ENCODE measurements around the gene SLC16A12. TPM values are rescaled to one million over a fixed set of nuclear protein-coding genes. Genes with fewer than 3 reads are reported as not detected.

The SLC16A12 gene
- total RNA-seq, 1 experiment from 2014 or later, result 0.77 TPM

GRCh38 chr10:89414879-89415821 lies 120.2 kb downstream of the SLC16A12 start:
- no CpG with 5 or more reads among the region's 66 CpGs for WGBS (ENCODE audit: extremely low coverage, insufficient read length, low lambda C conversion rate)

More at GRCh38 chr10:89414879-89415821, 120.2 kb downstream of the SLC16A12 start:
- Histone ChIP-seq H3K27ac (ENCODE audit: insufficient read length, low read depth, low read length) (no peak overlapping the region), H4K8ac (replicated peaks; ENCODE audit: insufficient read length, low read depth, low read length) (no peak overlapping the region), H3K4ac (ENCODE audit: low read depth, low read length) (no peak overlapping the region), H3K4me2 (ENCODE audit: insufficient read depth, insufficient read length, low read length) (peak overlapping the region; percentile 81), H2BK20ac (ENCODE audit: low read depth, low read length, poor library complexity, severe bottlenecking) (no peak overlapping the region), H4K5ac (ENCODE audit: insufficient read length, low read depth, low read length) (no peak overlapping the region), H4K91ac (ENCODE audit: insufficient read length, low read depth, low read length) (no peak overlapping the region), H3K9me3 (ENCODE audit: control insufficient read depth, low read depth, low read length) (no peaks in the 10 kb centered on the region), H3K27me3 (ENCODE audit: insufficient read depth, low read length) (peaks cover 2% of the 10 kb centered on the region; the same call in 1 of the 2 replicates), H3K14ac (ENCODE audit: insufficient read depth, low read length) (no peak overlapping the region; the same call in 1 of the 2 replicates), H3K18ac (ENCODE audit: insufficient read length, low read depth, low read length) (peak overlapping the region; percentile 61), H3K79me1 (ENCODE audit: insufficient read depth, low read depth, low read length, poor library complexity, severe bottlenecking) (no peaks in the 10 kb centered on the region), H2AFZ (ENCODE audit: low read length) (peak overlapping the region; percentile 45), H3T11ph (ENCODE audit: low read length) (no peak overlapping the region), H3K23ac (ENCODE audit: insufficient read length, low read depth, low read length) (no peak overlapping the region), H4K20me1 (ENCODE audit: control insufficient read depth, insufficient read depth, insufficient read length) (no peaks in the 10 kb centered on the region), H2BK5ac (ENCODE audit: insufficient read length, low read length) (no peak overlapping the region), H2BK120ac (ENCODE audit: low read depth, low read length, poor library complexity, severe bottlenecking) (no peak overlapping the region), H2AK5ac (ENCODE audit: insufficient read length, low read length) (no peak overlapping the region), H3K79me2 (ENCODE audit: insufficient read depth, low read length) (no peaks in the 10 kb centered on the region), H2BK15ac (ENCODE audit: low read depth, low read length) (no peak overlapping the region), H2BK12ac (ENCODE audit: insufficient read length, low read depth, low read length) (no peak overlapping the region), H3K23me2 (ENCODE audit: insufficient read length, low read depth, low read length, poor library complexity, severe bottlenecking) (peaks cover 9% of the 10 kb centered on the region), H3K9ac (ENCODE audit: extremely low read depth, insufficient read length, low read length) (no peak overlapping the region), H3K4me1 (ENCODE audit: insufficient read depth, low read length) (no peaks in the 10 kb centered on the region; the same call in 1 of the 2 replicates), H3K56ac (ENCODE audit: insufficient read length, low read depth, low read length) (no peak overlapping the region)
- peaks cover 27% of the 10 kb centered on the region for H3K27me3 Mint-ChIP-seq (ENCODE audit: low read depth)
- TF ChIP-seq CTCF (conservative IDR thresholded peaks at IDR 0.05), result no peak
- peaks cover 3 to 11% (median 9%) of the 10 kb centered on the region in 3 experiments; a peak in 6 of 7 replicates for H3K36me3 Mint-ChIP-seq (ENCODE audit: insufficient read depth in 1 of 3, low read depth in 3 of 3)
- peaks cover 2 to 9% of the 10 kb centered on the region in 2 experiments; a peak in 3 of 5 replicates for H3K9me3 Mint-ChIP-seq
- peak overlapping the region; percentile 89 to 93 for H3K4me3 Mint-ChIP-seq
- H3K4me1 Mint-ChIP-seq, result peaks cover 19 to 24% of the 10 kb centered on the region in 2 experiments
- no peak overlapping the region for H3K27ac Mint-ChIP-seq
- peak; percentile 56 for DNase-seq

Measured in H9 (cell line).